ENCODE data around the gene SLC23A2.

The SLC23A2 gene

DNA sequence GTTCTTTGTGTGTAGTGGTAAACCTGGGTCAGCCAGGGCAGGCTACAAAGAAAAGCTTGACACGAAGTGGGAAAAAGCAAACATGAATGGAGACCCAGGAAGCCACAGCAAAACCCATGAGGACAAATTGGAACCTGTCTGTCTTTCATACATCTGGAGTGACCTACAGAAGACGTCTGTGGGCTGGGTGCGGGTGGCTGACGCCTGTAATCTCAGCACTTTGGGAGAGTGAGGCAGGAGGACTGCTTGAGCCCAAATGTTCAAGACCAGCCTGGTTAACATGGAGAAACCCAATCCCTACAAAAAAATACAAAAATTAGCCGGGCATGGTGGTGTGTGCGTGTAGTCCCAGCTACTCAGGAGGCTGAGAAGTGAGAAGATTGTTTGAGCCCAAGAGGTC lies 164.8 kb downstream of the SLC23A2 start:
- DNase-seq, result no peak

DNA sequence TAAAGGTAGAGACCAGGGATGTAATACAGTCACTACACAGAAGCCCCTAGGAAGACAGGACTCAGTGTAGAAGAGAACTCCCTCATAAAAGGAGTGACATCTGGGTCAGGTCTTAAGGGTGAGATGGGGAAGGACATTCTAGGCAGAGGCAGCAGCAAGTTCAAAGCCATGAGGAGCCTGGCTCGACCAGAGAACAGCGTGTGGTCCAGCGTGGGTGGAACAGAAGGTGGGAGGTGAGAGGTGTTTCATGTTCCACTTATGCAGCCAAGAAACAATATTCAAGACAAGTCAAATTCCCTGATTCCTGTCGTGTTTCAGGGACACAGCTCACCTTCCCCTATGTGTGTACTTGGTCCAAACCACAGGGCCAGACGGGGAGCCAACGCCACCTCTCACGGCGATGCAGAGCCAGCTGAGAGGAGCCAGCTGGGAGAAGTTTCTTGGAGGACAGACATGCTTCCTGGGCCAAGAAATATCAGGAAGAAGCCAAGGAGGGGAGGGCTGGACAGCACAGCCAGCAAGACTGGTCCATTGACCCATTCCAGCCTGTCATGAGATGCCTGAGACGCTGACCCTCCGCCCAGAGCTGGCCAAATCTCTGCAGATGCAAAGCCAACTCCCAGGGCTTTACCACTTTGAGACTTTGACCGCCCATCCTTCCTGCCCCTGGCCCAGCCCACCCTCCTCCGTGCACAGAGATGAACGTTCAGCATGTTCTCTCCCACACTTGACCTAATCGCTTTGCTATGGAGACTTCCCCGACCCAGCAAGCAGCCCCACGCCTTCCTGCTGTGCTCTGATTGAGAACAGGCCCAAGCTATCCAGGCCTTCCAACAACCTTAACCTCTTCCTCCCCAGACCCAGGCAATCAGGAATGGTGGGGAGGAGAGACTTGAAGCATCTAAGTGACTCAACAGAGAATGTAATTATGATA lies 165.8 kb downstream of the SLC23A2 start:
- DNase-seq, result no peak

DNA sequence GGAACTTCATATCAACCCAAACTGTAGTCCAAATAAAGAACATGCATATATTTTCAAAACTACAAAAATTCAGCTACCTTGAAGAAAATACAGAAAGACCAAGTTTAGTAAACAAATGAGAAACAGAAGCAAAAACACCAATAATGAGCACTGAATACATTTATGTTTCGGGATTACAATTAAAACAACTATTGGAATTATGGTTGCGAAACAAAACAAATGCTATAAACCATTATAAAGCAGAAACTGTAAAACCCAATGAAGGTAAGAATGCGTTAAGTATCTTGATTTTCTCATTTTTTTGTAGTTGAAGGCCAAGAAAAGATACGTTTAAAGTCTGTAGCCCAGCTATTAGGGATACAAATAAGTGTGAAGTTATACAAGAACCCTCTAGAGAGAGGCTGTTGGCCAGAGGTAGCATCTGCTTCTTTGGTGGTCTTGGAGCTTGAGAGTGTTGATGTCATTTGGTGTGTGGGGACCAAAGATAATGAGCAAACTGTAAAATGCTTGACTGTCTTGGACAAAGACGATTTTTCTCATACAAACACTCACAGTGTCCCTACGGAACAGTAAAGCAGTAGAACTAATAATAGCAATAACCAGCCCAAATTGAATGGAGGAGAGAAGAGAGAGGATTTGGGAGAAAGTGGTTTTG lies 168.1 kb downstream of the SLC23A2 start:
- DNase-seq, result no peak

DNA sequence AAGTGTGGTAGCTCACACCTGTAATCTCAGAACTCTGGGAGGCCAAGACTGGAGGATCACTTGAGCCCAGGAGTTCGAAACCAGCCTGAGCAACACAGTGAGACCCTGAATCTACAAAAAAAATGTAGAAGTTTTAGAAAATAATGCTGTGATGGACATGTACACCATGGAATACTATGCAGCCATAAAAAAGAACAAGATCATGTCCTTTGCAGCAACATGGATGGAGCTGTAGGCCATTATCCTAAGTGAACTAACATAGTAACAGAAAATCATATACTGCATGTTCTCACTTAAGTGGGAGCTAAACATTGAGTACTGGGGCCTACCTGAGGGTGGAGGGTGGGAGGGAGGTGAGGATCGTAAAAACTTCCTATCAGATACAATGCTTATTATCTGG lies 168.8 kb downstream of the SLC23A2 start:
- DNase-seq, result no peak

DNA sequence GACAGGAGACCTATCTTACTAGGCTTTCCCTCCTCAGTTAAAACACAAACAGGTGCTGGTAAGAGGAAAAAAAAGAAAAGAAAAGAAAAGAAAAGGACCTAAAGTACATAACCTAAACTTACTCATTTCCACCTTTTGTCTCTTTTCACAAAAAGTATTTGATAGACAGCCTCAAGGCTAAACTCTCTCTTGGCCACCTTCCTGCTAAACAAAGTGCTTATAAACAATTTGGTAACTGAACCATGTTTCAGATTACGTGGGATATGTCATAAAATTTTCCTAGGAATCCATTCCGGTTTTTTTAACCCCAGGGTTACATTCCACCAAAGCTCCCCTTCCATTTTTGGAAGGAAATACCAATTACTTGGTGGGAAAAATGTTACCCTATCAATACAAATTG lies 170.6 kb downstream of the SLC23A2 start:
- DNase-seq, result no peak

DNA sequence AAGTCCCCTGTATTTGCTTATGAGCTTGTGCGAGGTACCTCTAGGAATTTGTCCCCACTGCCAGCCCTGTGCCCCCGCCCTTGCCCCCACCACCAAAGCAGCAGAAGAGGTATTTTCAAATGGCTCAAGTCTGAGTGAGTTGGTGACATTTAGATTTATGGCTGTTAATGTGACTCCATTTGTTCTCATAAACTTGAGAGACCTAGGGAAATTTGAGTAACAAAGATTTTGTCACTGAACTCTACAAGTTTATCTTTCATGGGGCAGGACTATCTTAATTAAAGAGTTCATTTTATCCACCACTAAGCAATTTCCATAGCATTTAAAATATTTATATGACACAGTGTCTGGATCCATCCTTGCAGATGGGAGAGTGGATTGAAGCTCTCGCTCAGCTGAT lies 171.1 kb downstream of the SLC23A2 start:
- DNase-seq, result no peak

DNA sequence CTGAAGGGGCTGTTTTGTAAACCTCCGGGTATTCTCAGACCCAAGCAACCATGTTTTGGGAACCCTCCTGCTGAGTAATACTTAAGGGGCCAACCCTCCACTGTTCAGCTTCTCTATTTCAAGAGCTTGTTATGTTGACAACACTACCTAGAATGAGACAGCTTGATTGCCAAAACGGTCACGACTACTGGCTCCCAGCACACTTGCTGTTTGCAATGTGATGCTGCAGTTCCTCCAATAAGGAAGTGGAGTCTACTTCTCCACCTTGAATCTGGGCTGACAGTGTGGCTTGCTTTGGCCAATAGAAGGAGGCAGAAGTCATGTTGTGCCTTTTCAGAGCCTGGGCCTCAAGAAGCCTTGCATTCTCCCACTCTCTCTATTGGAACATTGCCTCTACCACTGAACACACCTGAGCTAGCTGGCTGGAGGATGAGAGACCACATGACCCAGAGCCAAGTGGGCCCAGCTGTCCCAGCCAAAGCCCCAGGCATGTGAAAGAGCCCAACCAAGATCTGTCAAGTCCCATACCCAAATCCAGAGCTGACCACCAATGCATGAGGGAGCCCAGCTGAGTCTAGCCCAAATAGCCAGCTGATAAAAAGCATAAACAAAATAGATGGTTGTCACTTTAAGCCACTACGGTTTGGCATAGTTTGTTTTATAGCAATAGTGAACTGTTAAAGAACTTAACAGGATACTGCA lies 171.6 kb downstream of the SLC23A2 start:
- no peak for DNase-seq

DNA sequence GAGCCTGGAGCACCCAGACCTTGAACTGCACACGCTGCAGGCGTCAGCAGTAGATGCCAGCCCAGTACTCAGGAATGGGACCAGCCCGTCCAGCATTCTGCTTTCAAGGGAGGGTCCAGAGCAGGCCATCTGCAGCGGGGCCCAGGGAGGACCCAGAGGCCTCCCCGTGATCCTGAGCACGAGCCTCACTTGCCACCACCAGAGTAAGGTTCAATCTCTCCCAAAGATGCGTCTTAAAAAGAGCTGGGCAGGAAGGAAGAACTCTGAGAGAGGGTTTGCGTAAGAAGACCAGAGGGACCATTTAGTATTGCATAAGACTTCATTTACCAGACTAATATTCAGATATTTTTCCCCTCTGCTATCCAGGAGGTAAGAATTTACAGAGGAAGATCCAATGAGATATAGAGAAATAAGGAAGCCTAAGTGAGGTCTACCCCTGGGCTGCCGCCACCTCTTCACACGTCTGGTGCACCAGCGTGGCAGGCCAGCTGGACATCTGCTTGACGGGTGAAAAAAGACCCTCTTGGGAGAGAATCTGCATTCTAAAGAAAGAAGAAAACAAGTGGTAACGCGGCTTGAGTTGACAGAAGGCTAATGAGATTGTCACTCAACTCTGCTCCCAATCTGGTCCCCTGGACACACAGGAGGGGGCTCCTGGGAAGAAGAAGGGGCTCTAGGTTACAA lies 172.3 kb downstream of the SLC23A2 start:
- DNase-seq, result no peak

DNA sequence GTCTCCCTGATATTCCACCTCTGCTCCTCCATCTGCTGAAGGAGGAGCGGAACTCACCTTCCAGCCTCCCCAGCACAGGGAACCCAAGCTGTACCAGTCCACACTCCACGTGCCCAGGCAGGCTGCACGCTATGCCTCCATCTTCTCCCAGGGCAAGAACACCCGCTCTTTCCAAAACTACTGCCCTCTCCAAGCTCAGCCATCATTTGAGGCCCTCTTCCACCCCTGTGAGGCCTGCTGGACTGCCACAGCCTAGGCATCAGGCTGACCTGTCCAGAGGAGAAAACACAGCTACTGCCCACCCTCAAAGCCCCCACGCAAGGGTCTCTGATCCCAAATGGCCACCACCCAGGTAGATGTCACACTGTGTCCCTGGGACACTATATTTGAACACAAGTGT lies 179.7 kb downstream of the SLC23A2 start:
- DNase-seq, result no peak

DNA sequence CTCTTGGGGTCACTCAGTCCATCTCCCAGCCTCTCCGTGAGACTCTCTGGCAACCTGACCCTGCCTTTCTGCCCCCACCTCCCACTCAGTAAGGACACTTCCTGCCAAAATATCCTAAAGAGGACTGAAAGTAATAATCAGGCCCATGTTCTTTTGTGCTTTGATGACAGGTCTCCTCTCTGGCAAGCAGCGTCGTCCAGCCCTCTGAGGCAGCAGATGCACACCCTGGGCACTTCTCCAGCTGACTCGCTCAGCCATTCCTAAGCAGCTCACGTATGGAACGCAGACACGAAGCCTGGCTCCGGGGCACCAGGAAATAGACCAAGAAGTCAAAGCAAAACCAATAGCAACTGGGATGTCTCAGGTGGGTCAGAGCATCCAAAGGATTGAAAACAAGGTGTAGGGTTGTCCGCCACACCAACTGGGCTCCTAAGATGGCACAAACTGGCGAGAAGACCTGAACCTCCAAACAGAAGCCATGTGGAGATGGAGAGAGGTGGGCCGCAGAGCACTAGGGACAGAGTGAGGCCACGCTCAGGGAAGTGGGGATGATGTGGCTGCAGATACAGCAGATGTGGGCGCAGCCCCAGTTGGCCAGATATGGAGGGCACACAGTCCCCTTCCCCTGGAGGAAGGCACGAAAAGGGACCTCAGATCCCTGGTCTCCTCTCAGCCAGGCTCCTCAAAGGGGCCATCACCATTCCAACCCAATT lies 180.3 kb downstream of the SLC23A2 start:
- no peak for DNase-seq

DNA sequence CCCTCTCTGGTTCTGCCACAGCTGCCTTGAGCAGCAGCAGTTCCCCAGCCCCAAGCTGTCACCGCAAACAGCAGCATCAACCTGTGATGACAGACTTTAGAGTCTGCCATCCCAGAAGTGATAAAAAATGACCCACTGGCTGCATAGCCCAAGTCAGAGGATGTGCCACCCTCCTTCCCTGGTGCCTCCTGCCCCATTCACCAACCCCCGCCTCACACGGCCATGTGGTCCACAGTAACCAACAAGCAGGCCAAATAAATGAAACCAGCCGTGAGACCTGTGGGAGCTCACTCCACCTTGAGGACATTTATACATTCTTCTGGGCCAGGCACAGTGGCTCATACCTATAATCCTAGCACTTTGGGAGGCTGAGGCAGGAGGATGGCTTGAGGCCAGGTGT lies 181.4 kb downstream of the SLC23A2 start:
- DNase-seq, result no peak

DNA sequence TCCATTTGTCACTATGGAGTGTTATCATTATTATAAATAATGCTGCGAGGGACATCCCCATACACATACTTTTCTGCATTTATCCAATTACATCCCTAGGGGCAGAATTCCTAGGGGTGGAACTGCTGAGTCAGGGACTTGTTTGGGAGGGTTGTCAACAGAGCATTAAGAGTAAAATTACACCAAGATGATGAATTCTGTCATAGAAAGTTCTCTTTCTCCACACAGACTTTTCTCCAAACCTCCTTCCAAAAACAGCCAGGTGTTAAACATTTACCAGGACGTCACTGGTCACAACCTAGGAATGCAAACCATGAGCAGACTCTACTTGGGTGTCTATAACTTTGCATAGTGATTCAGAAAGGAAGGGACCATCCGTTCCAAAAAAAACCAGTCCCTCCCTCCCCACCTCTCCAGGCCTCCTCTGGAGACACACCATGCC lies 184.1 kb downstream of the SLC23A2 start:
- DNase-seq, result no peak

DNA sequence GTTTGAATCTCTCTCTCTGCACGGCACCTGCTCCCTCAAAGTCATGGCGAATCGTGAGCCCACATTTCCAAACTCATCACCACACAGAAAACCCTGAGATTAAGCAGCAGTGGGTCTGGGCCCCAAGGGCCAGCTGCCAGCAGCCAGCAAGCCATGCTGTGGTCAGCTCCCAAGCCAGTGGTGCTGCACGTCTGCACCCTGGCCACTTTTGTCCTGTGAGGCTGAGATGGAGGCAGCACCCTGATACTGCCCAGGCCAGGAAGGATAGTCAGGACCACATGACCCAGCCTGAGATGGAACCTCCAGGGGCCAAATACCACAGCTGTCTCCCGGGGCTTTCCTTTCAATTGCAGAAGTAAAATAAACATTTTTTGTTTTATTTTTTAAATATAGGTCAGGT lies 185.7 kb downstream of the SLC23A2 start:
- peak; percentile 18 for DNase-seq

DNA sequence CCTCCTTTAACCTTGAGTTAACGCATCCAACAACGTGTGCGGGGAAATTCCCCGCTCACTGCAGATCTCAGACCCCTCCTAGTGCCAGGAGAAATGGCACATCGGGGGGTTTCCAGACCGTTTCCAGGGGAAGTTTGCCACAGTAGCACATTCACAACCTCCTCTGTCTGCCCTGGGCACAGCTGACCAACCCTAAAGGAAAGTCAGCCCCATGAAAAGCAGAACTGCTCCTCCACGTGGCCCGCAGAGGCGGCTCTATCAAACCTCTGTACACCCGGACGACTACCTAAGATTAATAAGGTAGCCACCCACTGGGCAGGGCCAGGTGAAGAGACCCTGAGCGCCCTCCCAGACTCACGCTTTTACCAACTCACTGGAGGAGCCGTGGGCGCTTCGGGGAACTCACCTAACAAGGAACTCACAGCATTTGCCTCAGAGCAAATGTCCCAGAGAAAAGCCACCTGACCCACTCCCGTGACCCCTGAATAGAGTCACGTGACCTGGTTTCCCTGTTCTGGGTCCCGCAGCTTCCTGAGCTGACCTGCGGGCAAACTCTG lies 186.5 kb downstream of the SLC23A2 start:
- DNase-seq, result peak; percentile 82

DNA sequence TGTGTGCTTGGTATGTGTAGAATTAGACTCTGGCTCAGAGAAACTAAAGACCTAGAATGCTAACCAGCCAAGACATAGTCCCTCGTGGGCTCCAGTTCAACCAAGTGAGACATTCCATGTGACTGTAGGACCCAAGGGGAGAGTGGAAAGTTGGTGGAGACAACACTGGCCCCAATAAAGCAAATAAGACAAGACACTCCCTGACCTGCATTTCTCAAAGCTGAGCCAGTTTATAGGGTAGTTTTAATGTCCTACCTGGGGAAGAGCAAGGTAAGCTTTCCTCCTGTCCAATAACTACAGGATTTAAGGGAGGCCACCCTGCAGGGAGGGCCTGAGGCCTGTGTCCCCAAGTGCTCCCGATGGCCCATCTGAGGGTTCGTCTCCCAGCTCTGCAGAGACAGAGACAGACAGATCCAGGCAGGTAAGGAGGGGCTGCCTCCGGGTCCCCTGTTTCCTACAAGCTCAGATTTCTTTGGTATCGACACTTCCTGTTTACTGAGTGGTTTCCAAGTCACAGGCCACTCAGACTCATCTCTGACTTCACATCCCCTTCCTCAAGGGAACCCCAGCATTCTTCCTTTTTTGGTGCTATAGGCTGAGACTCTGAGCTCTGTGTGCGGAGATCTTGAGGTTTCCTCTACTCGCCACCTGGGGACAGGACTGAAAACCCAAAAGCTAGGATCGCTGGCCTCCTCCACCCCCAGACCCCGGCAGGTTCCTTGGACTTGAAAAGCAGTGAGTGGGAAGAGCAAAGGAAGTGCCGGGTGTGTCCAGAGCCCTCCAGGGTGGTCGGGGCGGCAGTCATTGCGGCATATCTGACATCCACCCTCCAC lies 187.2 kb downstream of the SLC23A2 start:
- DNase-seq, result peak; percentile 68

DNA sequence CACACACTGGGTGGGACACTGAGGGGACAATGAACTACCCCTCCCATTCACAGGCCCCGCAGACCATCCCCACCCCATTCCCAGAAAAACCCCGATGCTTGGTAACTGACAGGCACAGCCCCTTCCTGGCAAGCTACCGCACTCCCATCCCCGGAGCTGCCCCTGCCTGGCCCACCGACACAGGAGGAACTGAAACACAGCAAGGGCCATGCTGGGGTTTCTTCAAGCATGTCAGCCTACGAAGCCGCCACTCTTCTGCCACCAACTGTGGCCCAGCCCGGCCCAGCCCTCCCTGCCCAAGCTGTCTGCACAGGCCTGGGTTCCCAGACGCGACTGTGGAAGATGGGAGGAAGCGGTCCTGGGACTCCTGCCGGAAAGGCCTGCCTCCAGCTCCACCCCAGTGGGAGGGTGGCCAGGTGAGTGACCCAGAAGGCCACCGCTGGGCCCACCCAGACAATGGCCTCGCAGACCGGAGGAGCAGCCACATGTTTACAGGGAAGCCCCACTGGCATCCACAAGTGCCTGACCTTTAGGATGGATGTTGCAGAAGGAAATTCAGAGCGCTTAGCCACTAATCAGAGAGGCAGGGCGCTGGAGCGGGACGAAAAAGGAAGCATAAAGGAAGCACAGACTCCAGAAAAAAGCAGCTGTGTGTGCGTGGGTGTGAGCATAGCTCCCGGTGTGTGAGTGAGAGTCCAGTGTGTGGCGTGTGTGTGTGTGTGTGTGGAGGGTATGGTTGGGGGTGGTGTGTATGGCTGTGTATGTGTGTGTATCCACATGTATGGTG lies 188.0 kb downstream of the SLC23A2 start:
- peak; percentile 50 for DNase-seq

DNA sequence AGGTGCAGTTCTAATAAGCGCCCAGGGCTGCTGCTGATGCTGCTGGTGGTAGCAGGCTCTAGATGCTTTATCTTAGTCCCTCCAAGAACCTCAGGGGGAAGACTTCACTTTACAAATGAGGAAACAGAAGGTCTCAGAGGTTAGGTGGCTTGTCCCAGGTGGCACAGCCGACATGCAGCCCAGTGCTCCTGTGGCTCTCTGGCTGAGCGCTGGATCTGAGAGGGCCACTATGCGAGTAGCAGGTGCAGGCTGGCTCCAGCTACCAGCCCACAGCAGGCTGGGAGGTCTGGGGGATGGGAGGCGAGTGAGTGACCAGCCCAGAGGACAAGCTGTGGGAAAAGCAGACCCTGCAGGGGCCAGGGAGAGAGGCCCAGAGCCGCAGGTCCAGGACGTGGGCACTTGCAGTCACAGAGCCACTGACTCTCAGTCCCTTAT lies 188.7 kb downstream of the SLC23A2 start:
- DNase-seq, result peak; percentile 41

DNA sequence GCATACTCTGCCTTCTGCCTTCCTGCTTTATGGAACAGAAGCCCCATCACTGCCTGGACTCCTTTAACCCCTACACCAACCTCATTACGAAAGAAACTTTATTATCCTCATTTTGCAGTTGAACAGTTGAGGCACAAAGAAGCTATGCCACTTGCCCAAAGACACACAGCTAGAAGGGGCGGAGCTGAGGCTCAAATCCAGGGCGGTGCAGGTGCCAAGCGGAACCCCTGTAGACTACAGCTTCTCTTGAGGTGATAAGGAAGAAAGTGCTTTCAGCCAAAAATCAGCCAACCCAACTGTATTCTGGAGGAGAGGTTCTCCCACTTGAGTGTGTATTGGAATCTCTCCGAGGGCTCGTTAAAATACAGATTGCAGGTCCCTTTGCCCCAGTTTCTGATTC lies 189.1 kb downstream of the SLC23A2 start:
- DNase-seq, result no peak

DNA sequence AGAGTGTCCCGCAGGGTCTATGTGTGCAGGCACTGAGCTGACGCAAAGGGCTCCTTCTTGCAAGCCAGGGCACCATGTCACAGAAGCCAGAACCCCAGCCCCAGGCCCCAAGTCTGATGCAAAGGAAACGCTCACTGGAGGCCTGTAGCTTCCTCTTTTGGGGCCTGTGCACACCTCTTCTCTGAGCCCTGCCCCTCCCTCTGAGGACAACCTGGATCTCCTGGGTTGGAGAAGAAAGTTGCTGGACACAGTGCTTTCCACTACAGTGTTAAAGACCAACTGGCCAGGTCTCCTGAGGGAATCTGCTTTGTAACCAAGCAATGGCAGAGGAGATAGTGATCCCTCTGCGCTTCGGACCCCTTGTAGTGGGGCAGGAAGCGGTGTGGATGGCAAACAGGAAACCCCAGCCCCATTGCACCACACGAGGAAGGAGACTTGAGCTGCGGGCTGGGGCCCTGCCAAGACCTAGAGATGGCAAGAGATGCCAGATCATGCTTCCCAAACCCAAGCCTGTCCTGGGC lies 189.6 kb downstream of the SLC23A2 start:
- peak; percentile 68 for DNase-seq

DNA sequence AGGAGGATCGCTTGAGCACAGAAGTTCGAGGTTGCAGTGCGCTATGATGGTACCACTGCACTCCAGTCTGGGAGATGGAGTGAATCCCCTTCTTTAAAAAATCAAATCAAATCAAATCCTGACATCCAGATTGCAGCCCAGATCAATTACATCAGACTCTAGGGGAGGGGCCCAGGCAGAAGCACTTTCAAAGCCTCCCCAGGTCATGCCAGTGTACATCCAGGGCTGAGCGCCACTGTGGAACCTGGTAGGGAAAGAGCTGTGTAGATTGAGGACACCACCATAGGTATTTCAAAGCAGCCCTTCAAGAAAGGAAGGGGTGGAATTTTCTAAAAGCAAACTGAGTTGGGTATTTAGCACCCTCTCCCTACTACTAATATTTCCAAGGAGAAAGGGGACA lies 190.1 kb downstream of the SLC23A2 start:
- DNase-seq, result no peak

Measured in activated T-cell treated with anti-CD3 and anti-CD28 coated beads, Interleukin-2, amount 50 U/mL, for 1 hour (primary cell).